K562 (cell line): Measurements from ENCODE around the gene TUBB1.

Source experiments
- ATF1 ChIP-seq, 2 experiments: fragments of 450-650 bp in 1 of 2; IDR thresholded peaks; 2 replicates each; pipeline ENCODE4 v1.6.1; 2016; ENCODE audit warnings: missing compliant biosample characterization in 1 of 2, missing genetic modification characterization in 1 of 2
- ATF3 ChIP-seq, 2 experiments: fragments of 450-650 bp in 1 of 2; sonication (generic) in 1 of 2; formaldehyde crosslinking in 1 of 2; IDR thresholded peaks in 1 of 2; conservative IDR thresholded peaks in 1 of 2; 2 replicates each; pipeline versions ENCODE4 v1.6.1 to v1.8.1; 2016 to 2023; ENCODE audit warnings: mild to moderate bottlenecking in 2 of 2, moderate library complexity in 2 of 2, inconsistent platforms in 1 of 2, missing genetic modification reagents in 1 of 2
- GATA2 ChIP-seq: sonication (generic); formaldehyde crosslinking; IDR thresholded peaks from 2 replicates; pipeline ENCODE4 v1.4.0; 2020; ENCODE audit warnings: mild to moderate bottlenecking, missing genetic modification reagents
- KAT7 ChIP-seq: sonication (generic); formaldehyde crosslinking; IDR thresholded peaks from 2 replicates; pipeline ENCODE4 v1.8.0; 2022; ENCODE audit warnings: missing genetic modification reagents, mild to moderate bottlenecking, borderline replicate concordance
- POLR2AphosphoS5 ChIP-seq: IDR thresholded peaks from 2 replicates; pipeline ENCODE4 v1.6.1; 2011; ENCODE audit warnings: mild to moderate bottlenecking, low read depth, low read length, moderate library complexity; ENCODE audit not compliant: control insufficient read depth, insufficient read depth
- PTRF ChIP-seq: fragments of 450-650 bp; IDR thresholded peaks from 2 replicates; pipeline ENCODE4 v1.6.1; 2016; ENCODE audit warnings: mild to moderate bottlenecking, missing genetic modification characterization, missing compliant biosample characterization
- USF2 ChIP-seq: sonication (generic); formaldehyde crosslinking; IDR thresholded peaks from 2 replicates; pipeline ENCODE4 v1.5.0; 2020; ENCODE audit warnings: missing genetic modification reagents
- ZNF431 ChIP-seq: sonication (generic); formaldehyde crosslinking; IDR thresholded peaks from 2 replicates; pipeline ENCODE4 v1.8.0; 2022; ENCODE audit warnings: mild to moderate bottlenecking, missing genetic modification reagents
- TF ChIP-seq, protein P1 (sequence below), 3 experiments: IDR thresholded peaks in 2 of 3; conservative IDR thresholded peaks in 1 of 3; 2 replicates each; pipeline ENCODE4 v1.5.1; 2011 to 2012; ENCODE audit warnings: low read length in 3 of 3, mild to moderate bottlenecking in 3 of 3, control low read depth in 2 of 3, improper control_type of control experiment in 1 of 3, inconsistent platforms in 1 of 3, low read depth in 1 of 3, mixed read lengths in 1 of 3, moderate library complexity in 1 of 3; ENCODE audit not compliant: insufficient read depth in 2 of 3

GRCh38 chr20:59002874-59003399 lies 16.3 kb upstream of the TUBB1 start:
- TF ChIP-seq, protein P1, sequence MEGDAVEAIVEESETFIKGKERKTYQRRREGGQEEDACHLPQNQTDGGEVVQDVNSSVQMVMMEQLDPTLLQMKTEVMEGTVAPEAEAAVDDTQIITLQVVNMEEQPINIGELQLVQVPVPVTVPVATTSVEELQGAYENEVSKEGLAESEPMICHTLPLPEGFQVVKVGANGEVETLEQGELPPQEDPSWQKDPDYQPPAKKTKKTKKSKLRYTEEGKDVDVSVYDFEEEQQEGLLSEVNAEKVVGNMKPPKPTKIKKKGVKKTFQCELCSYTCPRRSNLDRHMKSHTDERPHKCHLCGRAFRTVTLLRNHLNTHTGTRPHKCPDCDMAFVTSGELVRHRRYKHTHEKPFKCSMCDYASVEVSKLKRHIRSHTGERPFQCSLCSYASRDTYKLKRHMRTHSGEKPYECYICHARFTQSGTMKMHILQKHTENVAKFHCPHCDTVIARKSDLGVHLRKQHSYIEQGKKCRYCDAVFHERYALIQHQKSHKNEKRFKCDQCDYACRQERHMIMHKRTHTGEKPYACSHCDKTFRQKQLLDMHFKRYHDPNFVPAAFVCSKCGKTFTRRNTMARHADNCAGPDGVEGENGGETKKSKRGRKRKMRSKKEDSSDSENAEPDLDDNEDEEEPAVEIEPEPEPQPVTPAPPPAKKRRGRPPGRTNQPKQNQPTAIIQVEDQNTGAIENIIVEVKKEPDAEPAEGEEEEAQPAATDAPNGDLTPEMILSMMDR (IDR thresholded peaks at IDR 0.05 in 2 of 3, conservative IDR thresholded peaks at IDR 0.05 in 1 of 3; ENCODE audit: insufficient read depth in 2 of 3, low read depth in 1 of 3, low read length in 3 of 3) = no peak
- TF ChIP-seq USF2 (CRISPR knock-in tag) = no peak
- TF ChIP-seq POLR2AphosphoS5 = no peak
- TF ChIP-seq ATF1 (CRISPR knock-in tag; IDR thresholded peaks at IDR 0.05) = no peak
- no peak for TF ChIP-seq ATF1 (tag; IDR thresholded peaks at IDR 0.05)
- no peak for TF ChIP-seq ZNF431 (CRISPR knock-in tag)
- no peak for TF ChIP-seq ATF3 (IDR thresholded peaks at IDR 0.05)
- no peak for TF ChIP-seq ATF3 (CRISPR knock-in tag; conservative IDR thresholded peaks at IDR 0.05)
- no peak for TF ChIP-seq PTRF (tag)
- TF ChIP-seq KAT7 = no peak
- no peak for TF ChIP-seq GATA2
